ELF-1 (cell line): ENCODE results near the gene ODAD3.
"Not testable (repeated sequence)": the region's sequence is repeated elsewhere in the genome, so short reads cannot be mapped to it uniquely, and the experiment has no call there.

ENCODE experiments used
- DNase-seq: peaks from one replicate; pipeline ENCODE4 v3.0.0-alpha.2; 2016; ENCODE audit warnings: low read depth, low spot score

ODAD3 gene

GRCh38 chr19:11460207-11460606, 25.3 kb upstream of the ODAD3 start:
- no peak for DNase-seq

- not testable (repeated sequence) for DNase-seq
Observed at GRCh38 chr19:11458912-11459311, 24.0 kb upstream of the ODAD3 start.

DNA sequence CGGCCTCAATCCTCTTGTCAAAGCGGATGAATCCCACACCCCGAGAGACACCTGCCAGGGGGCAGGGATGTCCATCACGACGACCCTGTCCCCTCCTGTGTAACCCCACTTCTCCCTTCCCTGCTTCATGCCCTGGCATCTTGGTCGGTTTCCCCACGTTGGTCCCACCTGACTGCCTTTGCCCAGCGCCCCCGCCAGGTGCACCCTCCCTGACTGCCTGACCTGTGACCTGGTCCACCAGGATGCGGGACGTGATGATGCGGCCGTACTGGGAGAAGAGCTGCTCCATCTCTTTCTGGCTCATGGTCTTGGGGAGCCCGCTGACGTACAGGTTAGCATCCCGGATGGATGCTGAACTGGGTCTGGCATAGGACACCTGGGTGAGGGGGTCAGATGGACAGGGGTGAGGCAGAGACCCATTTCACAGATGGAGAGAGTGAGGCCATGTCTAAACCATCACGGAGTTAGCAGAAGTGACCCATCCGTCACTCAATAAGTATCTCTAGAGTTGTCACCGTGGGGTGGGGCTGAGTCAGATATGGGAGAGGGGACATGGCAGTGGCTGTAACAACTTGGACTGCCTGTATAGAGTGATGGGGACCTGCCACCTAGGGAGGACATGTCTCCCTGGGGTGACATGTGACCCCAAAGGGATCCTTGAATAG, 23.4 kb upstream of the ODAD3 start:
- no peak for DNase-seq

DNA sequence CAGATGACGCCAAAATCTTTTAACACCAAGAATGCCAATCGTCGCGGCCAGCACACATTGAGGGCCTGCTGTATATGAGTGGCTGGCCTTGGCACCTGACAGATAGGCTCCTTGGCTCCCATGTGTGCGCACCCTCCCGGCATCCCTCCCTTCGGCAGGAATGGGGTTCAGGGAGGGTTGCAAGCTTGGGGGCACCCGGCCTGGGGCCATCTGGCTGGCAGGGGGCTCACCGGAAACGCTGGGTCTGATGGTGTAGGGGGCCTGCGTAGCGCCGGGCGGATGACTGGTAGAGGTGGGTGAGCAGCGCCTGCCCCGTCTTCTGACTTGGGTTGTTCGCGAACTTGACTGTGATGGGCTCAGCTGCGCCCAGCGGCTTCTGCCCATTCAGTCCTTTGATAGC, 22.9 kb upstream of the ODAD3 start:
- no peak for DNase-seq

GRCh38 chr19:11457115-11457514, 22.2 kb upstream of the ODAD3 start:
- DNase-seq = peak; percentile 38

DNA sequence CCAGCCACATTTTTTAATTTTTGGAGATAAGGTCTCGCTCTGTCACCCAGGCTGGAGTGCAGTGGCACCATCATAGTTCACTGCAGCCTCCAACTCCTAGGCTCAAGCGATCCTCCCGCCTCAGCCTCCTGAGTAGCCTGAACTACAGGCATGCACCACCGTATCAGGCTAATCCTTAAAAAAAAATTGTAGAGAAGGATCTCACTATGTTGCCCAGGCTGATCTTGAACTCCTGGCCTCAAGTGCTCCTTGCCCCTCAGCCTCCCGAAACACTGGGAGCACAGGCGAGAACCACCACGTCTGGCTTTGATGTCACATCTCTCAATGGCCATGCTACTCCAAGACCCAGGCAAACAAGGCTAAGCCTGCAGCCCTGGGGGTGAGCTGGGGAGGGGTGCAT, 21.7 kb upstream of the ODAD3 start:
- no peak for DNase-seq

DNA sequence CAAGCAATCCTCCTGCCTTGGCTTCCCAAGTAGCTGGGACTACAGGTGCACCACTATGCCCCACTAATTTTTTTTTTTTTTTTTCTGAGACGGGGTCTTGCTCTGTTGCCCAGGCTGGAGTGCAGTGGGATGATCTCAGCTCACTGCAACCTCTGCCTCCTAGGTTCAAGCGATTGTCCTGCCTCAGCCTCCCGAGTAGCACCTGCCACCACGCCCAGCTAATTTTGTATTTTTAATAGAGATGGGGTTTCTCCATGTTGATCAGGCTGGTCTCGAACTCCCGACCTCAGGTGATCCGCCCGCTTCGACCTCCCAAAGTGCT, 20.3 kb upstream of the ODAD3 start:
- DNase-seq = not testable (repeated sequence)

DNA sequence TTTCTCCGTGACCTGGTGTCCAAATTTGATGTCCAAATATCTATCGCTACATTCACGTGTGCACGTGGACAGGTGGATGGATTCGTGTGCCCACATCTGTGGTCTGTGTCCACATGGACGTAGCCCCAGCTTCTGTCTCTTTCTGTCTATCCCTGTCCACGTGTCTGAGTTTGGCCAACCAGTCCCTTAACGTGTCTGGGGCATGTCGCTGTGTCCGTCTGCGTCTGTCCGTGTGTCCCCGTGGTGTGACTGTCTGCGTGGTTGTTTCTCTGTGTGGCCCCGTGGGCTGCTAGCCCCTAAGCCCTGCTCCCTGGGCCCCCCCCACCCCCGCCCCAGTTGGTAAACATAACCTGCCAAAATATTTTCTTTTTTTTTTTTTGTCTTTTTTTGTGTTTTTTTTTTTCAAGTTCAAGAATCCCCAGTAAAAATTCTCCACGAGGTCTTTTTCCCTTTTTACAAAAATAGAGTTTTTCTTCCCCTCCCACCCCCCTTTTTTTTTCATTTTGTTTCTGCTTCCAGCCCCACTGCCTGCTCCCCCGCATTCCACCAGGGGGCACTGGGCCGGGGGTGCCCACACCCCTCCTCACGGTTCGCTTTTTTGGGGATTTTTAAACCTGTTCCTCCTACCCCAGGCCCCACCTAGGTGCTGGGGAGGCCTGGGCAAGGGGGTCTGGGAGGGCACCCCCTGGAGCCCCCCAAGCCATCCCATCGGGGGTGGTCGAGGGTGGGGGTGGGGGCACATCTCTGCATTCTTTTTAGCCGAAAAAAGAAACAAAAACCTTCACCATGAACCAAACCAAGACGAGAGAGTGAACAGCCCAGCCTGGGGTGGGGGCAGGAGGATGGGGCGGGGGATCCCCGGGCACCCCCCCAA, 18.8 kb upstream of the ODAD3 start:
- DNase-seq = no peak

- DNase-seq = no peak
Observed at GRCh38 chr19:11452620-11453310, 17.8 kb upstream of the ODAD3 start.

- no peak for DNase-seq
Observed at GRCh38 chr19:11451871-11452619, 17.1 kb upstream of the ODAD3 start.

DNA sequence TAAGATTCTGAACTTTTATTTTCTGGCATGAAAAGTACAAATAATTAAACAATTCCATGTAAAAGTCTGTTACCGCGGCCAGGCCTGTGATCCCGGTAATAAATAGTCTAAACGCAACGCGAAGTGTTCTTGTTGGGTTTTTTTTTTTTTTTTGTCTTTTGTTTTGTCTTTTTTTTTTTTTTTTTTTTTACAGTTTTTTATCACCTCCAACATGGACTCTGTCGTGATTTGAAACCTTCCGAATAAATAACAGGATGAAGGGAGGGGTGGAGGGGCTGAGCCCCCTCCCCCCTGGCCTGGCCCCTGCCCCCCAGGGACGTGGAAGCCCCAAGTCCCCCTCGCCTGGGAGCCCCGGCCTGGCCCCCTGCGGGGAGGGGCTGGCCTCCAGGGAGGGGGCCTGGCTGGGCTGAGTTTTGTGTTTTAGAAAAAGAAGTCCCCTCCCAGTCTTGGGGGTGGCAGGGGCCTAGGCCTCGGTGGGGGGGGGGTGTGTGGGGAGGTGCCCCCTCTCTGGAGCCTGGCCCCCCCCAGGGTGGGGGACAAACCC, 16.5 kb upstream of the ODAD3 start:
- DNase-seq = no peak

- no peak for DNase-seq
Observed at GRCh38 chr19:11450570-11451326, 15.8 kb upstream of the ODAD3 start.

GRCh38 chr19:11448923-11449554, 14.1 kb upstream of the ODAD3 start:
- no peak for DNase-seq

DNA sequence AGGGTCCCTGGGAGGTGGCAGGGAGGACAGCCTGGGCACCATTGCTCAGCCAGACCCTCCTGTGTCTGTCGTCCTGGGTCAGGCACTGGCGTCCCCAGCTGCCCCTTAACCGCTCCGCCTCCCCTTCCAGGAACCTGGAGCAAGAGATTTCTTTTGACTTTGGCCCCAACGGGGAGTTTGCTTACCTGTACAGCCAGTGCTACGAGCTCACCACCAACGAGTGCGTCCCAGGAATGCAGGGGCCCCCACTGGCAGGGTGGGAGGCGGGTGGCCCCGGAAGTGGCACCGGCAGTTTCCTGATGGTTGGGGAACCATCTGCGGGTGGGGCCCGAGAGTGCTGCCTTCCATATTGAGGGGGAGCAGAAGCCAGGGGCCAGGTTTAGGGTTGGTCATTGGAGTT, 13.5 kb upstream of the ODAD3 start:
- no peak for DNase-seq

GRCh38 chr19:11447347-11448262, 12.7 kb upstream of the ODAD3 start:
- no peak for DNase-seq

DNA sequence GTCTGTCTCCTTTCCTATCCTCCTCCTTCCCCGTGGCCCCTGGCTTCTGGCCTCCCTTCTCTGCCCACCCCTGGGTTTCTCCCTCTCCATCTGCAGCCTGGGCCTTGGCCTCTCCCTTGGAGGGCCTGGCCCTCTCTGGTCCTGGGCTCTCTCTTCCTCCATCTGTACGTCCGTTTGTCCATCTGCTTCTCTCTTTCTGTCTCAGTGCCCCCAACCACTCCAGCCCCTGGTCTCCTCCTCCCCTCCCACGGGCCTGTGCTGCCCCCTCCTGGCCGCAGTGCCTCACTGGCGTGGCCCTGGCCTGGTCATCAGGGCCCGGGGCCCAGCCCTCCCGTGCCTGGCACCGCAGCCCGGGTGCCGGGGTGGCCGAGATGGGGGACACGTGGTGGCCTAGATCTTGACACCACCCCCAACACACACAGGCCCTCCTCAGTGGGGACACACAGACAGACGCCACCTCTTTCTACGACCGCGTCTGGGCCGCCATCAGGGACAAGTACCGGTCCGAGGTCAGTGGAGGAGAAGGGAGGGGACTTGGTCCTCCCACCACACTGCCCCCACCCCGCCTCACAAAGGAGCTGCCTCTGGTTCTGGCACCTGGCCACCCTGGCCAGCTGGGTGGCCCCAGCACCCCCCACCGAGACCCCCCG, 11.9 kb upstream of the ODAD3 start:
- peak; percentile 68 for DNase-seq

DNA sequence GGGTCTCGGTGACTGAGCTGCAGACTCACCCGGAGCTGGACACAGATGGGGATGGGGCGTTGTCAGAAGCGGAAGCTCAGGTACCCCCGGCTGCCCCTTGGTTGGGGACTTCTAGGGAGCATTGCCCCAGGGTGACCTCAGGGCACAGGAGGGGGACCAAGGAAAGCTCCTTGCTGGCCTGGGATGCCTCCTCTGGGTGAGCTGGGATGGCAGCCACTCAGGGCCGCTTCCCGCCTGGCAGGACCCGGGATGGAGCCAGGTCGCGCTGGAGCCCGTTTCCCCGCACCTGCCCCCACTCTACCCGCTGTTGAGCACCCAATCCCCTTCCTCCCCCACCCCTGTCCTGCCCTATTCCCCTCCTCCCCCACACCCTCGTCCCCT, 11.3 kb upstream of the ODAD3 start:
- no peak for DNase-seq

DNA sequence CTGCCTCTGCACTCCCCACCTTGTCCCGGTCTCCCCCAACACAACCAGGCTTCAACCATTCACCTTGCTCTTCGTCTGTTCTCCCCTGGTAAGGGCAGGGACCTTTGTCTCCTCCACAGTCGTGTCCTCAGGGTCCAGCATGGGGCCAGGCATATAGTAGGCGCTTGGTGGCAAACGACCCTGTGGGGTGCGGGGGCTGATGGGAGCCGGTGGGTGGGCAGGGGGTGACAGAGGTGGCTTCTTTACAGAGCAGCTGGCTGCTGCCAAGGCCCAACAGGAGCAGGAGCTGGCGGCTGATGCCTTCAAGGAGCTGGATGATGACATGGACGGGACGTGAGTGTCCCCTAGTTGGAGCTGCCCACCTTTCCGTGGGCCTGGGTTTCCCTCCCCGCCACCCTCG, 10.2 kb upstream of the ODAD3 start:
- DNase-seq = no peak

- no peak for DNase-seq
Observed at GRCh38 chr19:11444059-11444458, 9.1 kb upstream of the ODAD3 start.
